SU-DHL-6 (cell line): ENCODE results near the gene ARL2BP.

Source experiments
- H2AFZ ChIP-seq: fragments of 200-600 bp; sonication (generic); 2 replicates; pipeline ENCODE4 v1.6.1; 2014; ENCODE audit warnings: low read depth, mild to moderate bottlenecking, moderate library complexity, mixed read lengths, antibody characterized with exemption, low read length; ENCODE audit not compliant: severe bottlenecking
- H3F3A ChIP-seq: fragments of 200-600 bp; shearing (Covaris generic); 2 replicates; pipeline ENCODE4 v1.6.0; 2016; ENCODE audit warnings: antibody characterized with exemption, mild to moderate bottlenecking; ENCODE audit not compliant: insufficient read depth
- H3K27ac ChIP-seq: fragments of 200-600 bp; sonication (generic); 2 replicates; pipeline ENCODE4 v1.5.1; 2016; ENCODE audit warnings: low read depth, mild to moderate bottlenecking, low read length, moderate library complexity, mixed read lengths
- H3K27me3 ChIP-seq: fragments of 200-600 bp; sonication (generic), shearing (Covaris generic); 2 replicates; pipeline ENCODE4 v1.6.0; 2014; ENCODE audit warnings: mild to moderate bottlenecking, low read length
- H3K36me3 ChIP-seq: fragments of 200-600 bp; sonication (generic); 2 replicates; pipeline ENCODE4 v1.6.1; 2014; ENCODE audit warnings: mild to moderate bottlenecking, low read length, mixed read lengths
- H3K4me2 ChIP-seq: fragments of 300-600, 200-600 bp; shearing (Covaris generic), sonication (generic); 2 replicates; pipeline ENCODE4 v1.6.0; 2014; ENCODE audit warnings: low read length, low read depth, mild to moderate bottlenecking; ENCODE audit not compliant: poor library complexity, severe bottlenecking
- H3K4me3 ChIP-seq: fragments of 200-600 bp; sonication (generic); 2 replicates; pipeline ENCODE4 v1.5.1; 2014; ENCODE audit warnings: antibody characterized with exemption, low read length, mild to moderate bottlenecking, mixed read lengths; ENCODE audit not compliant: insufficient read depth, poor library complexity, severe bottlenecking
- H3K79me2 ChIP-seq: fragments of 200-600 bp; sonication (generic); 2 replicates; pipeline ENCODE4 v1.6.1; 2014; ENCODE audit warnings: mild to moderate bottlenecking, low read length, moderate library complexity; ENCODE audit not compliant: insufficient read depth
- H3K9ac ChIP-seq: fragments of 200-600 bp; sonication (generic); 2 replicates; pipeline ENCODE4 v1.7.0; 2014; ENCODE audit warnings: mild to moderate bottlenecking, low read length
- H3K9me2 ChIP-seq: fragments of 200-600 bp; sonication (generic); replicated peaks from 2 replicates; pipeline ENCODE4 v1.6.1; 2014; ENCODE audit warnings: low read length; ENCODE audit not compliant: insufficient read depth
- H3K9me3 ChIP-seq: fragments of 200-600 bp; sonication (generic); 2 replicates; pipeline ENCODE4 v1.6.1; 2014; ENCODE audit warnings: low read length, mixed read lengths; ENCODE audit not compliant: insufficient read depth
- H4K20me1 ChIP-seq: fragments of 200-600 bp; sonication (generic); 2 replicates; pipeline ENCODE4 v1.6.1; 2014; ENCODE audit warnings: low read depth, mild to moderate bottlenecking, antibody characterized with exemption, low read length, moderate library complexity, mixed read lengths
- CTCF ChIP-seq: fragments of 200-600 bp; sonication (generic); IDR thresholded peaks from one replicate; pipeline ENCODE4 v1.5.1; 2017; ENCODE audit warnings: antibody characterized with exemption, mild to moderate bottlenecking, low read length, moderate library complexity; ENCODE audit not compliant: insufficient read depth, poor library complexity, severe bottlenecking
- EZH2phosphoT487 ChIP-seq: fragments of 200-600 bp; sonication (generic), shearing (Covaris generic); conservative IDR thresholded peaks from 2 replicates; pipeline ENCODE4 v1.6.1; 2018; ENCODE audit warnings: mild to moderate bottlenecking, antibody characterized with exemption, low read length, moderate library complexity, mixed read lengths

The ARL2BP gene

DNA sequence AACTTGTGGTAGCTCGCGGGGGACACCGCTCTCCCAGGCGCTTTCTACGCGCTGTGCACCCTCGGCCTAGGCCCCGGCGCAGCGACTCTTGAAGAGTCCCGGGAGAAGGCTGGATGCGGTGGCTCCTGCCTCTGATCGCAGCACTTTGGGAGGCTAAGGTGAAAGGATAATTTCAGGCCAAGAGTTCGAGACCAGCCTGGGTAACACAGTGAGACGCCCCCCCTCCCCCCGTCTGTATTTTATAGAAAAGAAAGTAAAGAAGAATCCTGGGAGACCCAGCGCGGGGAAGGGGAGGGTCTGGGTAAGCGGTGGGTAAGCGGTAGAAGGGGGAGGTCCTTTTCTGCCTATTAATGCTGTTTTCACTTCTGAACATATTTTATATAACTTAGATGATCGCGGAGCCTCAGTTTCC is 39.9 kb downstream of the ARL2BP start:
- Histone ChIP-seq H3K79me2 (no peaks in the 10 kb centered on the region), H3K27ac (no peak overlapping the region), H3K9ac (no peak overlapping the region), H3K4me3 (no peak overlapping the region), H3K36me3 (no peaks in the 10 kb centered on the region), H3K9me3 (no peaks in the 10 kb centered on the region), H3F3A (no peaks in the 10 kb centered on the region), H3K9me2 (no peaks in the 10 kb centered on the region), H3K4me2 (no peak overlapping the region), H4K20me1 (no peaks in the 10 kb centered on the region), H2AFZ (no peak overlapping the region), H3K27me3 (no peaks in the 10 kb centered on the region)
- no peak for TF ChIP-seq CTCF
- TF ChIP-seq EZH2phosphoT487, result no peak

- Histone ChIP-seq H3K27me3 (no peaks in the 10 kb centered on the region), H3K4me3 (no peak overlapping the region), H3K36me3 (no peaks in the 10 kb centered on the region), H3F3A (no peaks in the 10 kb centered on the region), H3K9ac (no peak overlapping the region), H4K20me1 (no peaks in the 10 kb centered on the region), H3K9me2 (no peaks in the 10 kb centered on the region), H2AFZ (no peak overlapping the region), H3K79me2 (no peaks in the 10 kb centered on the region), H3K9me3 (no peaks in the 10 kb centered on the region), H3K27ac (no peak overlapping the region), H3K4me2 (no peak overlapping the region)
- TF ChIP-seq EZH2phosphoT487 (no peak), CTCF (no peak)
Measured at GRCh38 chr16:57285379-57285778, 40.3 kb downstream of the ARL2BP start.

GRCh38 chr16:57289391-57290257 is 44.6 kb downstream of the ARL2BP start:
- Histone ChIP-seq H3K27me3 (no peaks in the 10 kb centered on the region), H3K79me2 (no peaks in the 10 kb centered on the region), H3K9ac (no peak overlapping the region), H3K27ac (no peak overlapping the region), H3K4me2 (no peak overlapping the region), H3K9me2 (no peaks in the 10 kb centered on the region), H3K4me3 (no peak overlapping the region), H3F3A (no peaks in the 10 kb centered on the region), H3K9me3 (no peaks in the 10 kb centered on the region), H2AFZ (no peak overlapping the region), H3K36me3 (no peaks in the 10 kb centered on the region), H4K20me1 (no peaks in the 10 kb centered on the region)
- TF ChIP-seq EZH2phosphoT487, result no peak
- TF ChIP-seq CTCF, result no peak
